Measurements from ENCODE around the gene MEIOC.
"Not testable (repeated sequence)": the region's sequence is repeated elsewhere in the genome, so short reads cannot be mapped to it uniquely, and the experiment has no call there.

The MEIOC gene

GRCh38 chr17:44647736-44648135 lies 8.5 kb upstream of the MEIOC start:
- DNase-seq (ENCODE audit: low read depth in 2 of 2): no peak

GRCh38 chr17:44648963-44649362 lies 7.3 kb upstream of the MEIOC start:
- no peak for DNase-seq (ENCODE audit: low read depth in 2 of 2)

GRCh38 chr17:44651228-44651627 lies 5.0 kb upstream of the MEIOC start:
- no peak for DNase-seq (ENCODE audit: low read depth in 2 of 2)

GRCh38 chr17:44652727-44653126 lies 3.5 kb upstream of the MEIOC start:
- DNase-seq (ENCODE audit: low read depth in 2 of 2): no peak

GRCh38 chr17:44653384-44653783 lies 2.9 kb upstream of the MEIOC start:
- no peak for DNase-seq (ENCODE audit: low read depth in 2 of 2)

- DNase-seq (ENCODE audit: low read depth in 2 of 2): no peak
Observed at GRCh38 chr17:44653954-44654353, 2.3 kb upstream of the MEIOC start.

GRCh38 chr17:44661835-44662234 lies 5.6 kb downstream of the MEIOC start:
- no peak for DNase-seq (ENCODE audit: low read depth in 2 of 2)

GRCh38 chr17:44663095-44663494 lies 6.8 kb downstream of the MEIOC start:
- no peak for DNase-seq (ENCODE audit: low read depth in 2 of 2)

- no peak for DNase-seq (ENCODE audit: low read depth in 2 of 2)
Observed at GRCh38 chr17:44664867-44665266, 8.6 kb downstream of the MEIOC start.

GRCh38 chr17:44666006-44666405 lies 9.7 kb downstream of the MEIOC start:
- DNase-seq (ENCODE audit: low read depth in 2 of 2): no peak

GRCh38 chr17:44672479-44673093 lies 16.3 kb downstream of the MEIOC start:
- no peak for DNase-seq (ENCODE audit: low read depth in 2 of 2)

GRCh38 chr17:44673893-44674292 lies 17.6 kb downstream of the MEIOC start:
- DNase-seq (ENCODE audit: low read depth in 2 of 2): no peak

- DNase-seq (ENCODE audit: low read depth in 2 of 2): peak in 1 of 2 experiments; percentile 18
Observed at GRCh38 chr17:44677136-44677535, 20.9 kb downstream of the MEIOC start.

GRCh38 chr17:44683303-44683702 lies 27.0 kb downstream of the MEIOC start:
- not testable (repeated sequence) for DNase-seq (ENCODE audit: low read depth in 2 of 2)

- DNase-seq (ENCODE audit: low read depth in 2 of 2): no peak
Observed at GRCh38 chr17:44687756-44688155, 31.5 kb downstream of the MEIOC start.

GRCh38 chr17:44688200-44688599 lies 31.9 kb downstream of the MEIOC start:
- no peak for DNase-seq (ENCODE audit: low read depth in 2 of 2)

- DNase-seq (ENCODE audit: low read depth in 2 of 2): no peak
Observed at GRCh38 chr17:44688675-44689476, 32.6 kb downstream of the MEIOC start.

- peak; percentile 78 to 80 for DNase-seq (ENCODE audit: low read depth in 2 of 2)
Observed at GRCh38 chr17:44689477-44690217, 33.4 kb downstream of the MEIOC start, which contains the start of gene CCDC43. TSS of gene CCDC43 (minus strand) at chr17:44689776. CDS start at chr17:44689753, 23 bp downstream.

GRCh38 chr17:44690746-44691306 lies 34.6 kb downstream of the MEIOC start:
- DNase-seq (ENCODE audit: low read depth in 2 of 2): not testable (repeated sequence)

- DNase-seq (ENCODE audit: low read depth in 2 of 2): no peak
Observed at GRCh38 chr17:44693609-44694008, 37.3 kb downstream of the MEIOC start.

- not testable (repeated sequence) for DNase-seq (ENCODE audit: low read depth in 2 of 2)
Observed at GRCh38 chr17:44700288-44700687, 44.0 kb downstream of the MEIOC start.

GRCh38 chr17:44707755-44708400 lies 51.6 kb downstream of the MEIOC start:
- DNase-seq (ENCODE audit: low read depth in 2 of 2): no peak
